ENCODE measurements around the gene WASF3.
"Not testable (repeated sequence)": the region's sequence is repeated elsewhere in the genome, so short reads cannot be mapped to it uniquely, and the experiment has no call there.

- not testable (repeated sequence) for TF ChIP-seq CTCF (IDR thresholded peaks at IDR 0.05 in 4 of 5, conservative IDR thresholded peaks at IDR 0.05 in 1 of 5); POLR2A (IDR thresholded peaks at IDR 0.05)
Observed at GRCh38 chr13:26723620-26724019, 166.1 kb downstream of the WASF3 start.

All from gastrocnemius medialis (tissue), 4 donors.